HL-60 (cell line): Measurements from ENCODE around the gene ADAMTS17.

Experiments used
- GABPA ChIP-seq: IDR thresholded peaks from 2 replicates; pipeline ENCODE4 v1.6.1; 2012; ENCODE audit warnings: low read depth
- POLR2AphosphoS5 ChIP-seq: IDR thresholded peaks from 2 replicates; pipeline ENCODE4 v1.6.1; 2012; ENCODE audit warnings: low read depth
- SPI1 ChIP-seq: IDR thresholded peaks from 2 replicates; pipeline ENCODE4 v1.6.1; 2012; ENCODE audit warnings: low read depth, mild to moderate bottlenecking, borderline replicate concordance
- TF ChIP-seq, protein P1 (sequence below): IDR thresholded peaks from one replicate; pipeline ENCODE4 v1.5.1; 2011; ENCODE audit warnings: low read length, control low read depth, inconsistent platforms; ENCODE audit not compliant: insufficient read depth
- TF ChIP-seq, protein P2 (sequence below): IDR thresholded peaks from 2 replicates; pipeline ENCODE4 v1.6.1; 2012; ENCODE audit warnings: low read depth; ENCODE audit not compliant: insufficient replicate concordance

- TF ChIP-seq, protein P1, sequence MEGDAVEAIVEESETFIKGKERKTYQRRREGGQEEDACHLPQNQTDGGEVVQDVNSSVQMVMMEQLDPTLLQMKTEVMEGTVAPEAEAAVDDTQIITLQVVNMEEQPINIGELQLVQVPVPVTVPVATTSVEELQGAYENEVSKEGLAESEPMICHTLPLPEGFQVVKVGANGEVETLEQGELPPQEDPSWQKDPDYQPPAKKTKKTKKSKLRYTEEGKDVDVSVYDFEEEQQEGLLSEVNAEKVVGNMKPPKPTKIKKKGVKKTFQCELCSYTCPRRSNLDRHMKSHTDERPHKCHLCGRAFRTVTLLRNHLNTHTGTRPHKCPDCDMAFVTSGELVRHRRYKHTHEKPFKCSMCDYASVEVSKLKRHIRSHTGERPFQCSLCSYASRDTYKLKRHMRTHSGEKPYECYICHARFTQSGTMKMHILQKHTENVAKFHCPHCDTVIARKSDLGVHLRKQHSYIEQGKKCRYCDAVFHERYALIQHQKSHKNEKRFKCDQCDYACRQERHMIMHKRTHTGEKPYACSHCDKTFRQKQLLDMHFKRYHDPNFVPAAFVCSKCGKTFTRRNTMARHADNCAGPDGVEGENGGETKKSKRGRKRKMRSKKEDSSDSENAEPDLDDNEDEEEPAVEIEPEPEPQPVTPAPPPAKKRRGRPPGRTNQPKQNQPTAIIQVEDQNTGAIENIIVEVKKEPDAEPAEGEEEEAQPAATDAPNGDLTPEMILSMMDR = no peak
- TF ChIP-seq POLR2AphosphoS5 = no peak
- TF ChIP-seq, protein P2, sequence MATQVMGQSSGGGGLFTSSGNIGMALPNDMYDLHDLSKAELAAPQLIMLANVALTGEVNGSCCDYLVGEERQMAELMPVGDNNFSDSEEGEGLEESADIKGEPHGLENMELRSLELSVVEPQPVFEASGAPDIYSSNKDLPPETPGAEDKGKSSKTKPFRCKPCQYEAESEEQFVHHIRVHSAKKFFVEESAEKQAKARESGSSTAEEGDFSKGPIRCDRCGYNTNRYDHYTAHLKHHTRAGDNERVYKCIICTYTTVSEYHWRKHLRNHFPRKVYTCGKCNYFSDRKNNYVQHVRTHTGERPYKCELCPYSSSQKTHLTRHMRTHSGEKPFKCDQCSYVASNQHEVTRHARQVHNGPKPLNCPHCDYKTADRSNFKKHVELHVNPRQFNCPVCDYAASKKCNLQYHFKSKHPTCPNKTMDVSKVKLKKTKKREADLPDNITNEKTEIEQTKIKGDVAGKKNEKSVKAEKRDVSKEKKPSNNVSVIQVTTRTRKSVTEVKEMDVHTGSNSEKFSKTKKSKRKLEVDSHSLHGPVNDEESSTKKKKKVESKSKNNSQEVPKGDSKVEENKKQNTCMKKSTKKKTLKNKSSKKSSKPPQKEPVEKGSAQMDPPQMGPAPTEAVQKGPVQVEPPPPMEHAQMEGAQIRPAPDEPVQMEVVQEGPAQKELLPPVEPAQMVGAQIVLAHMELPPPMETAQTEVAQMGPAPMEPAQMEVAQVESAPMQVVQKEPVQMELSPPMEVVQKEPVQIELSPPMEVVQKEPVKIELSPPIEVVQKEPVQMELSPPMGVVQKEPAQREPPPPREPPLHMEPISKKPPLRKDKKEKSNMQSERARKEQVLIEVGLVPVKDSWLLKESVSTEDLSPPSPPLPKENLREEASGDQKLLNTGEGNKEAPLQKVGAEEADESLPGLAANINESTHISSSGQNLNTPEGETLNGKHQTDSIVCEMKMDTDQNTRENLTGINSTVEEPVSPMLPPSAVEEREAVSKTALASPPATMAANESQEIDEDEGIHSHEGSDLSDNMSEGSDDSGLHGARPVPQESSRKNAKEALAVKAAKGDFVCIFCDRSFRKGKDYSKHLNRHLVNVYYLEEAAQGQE = no peak
- no peak for TF ChIP-seq GABPA
- peak; percentile 56; the same call in 1 of the 2 replicates for TF ChIP-seq SPI1
These were observed 201.1 kb downstream of the ADAMTS17 start for GRCh38 chr15:100140527-100141308.
